RWPE2 (cell line): Measurements from ENCODE around the gene AURKAIP1.
"Not testable (repeated sequence)": the region's sequence is repeated elsewhere in the genome, so short reads cannot be mapped to it uniquely, and the experiment has no call there.

Source experiments
- ATAC-seq: fragments of 200-7000 bp; cut with Tn5 transposase; 3 replicates; pipeline ENCODE4 v1.9.1; 2021; ENCODE audit warnings: low read depth
- DNase-seq: peaks from one replicate; pipeline ENCODE4 v3.0.0-alpha.2; 2020; ENCODE audit warnings: low spot score
- H3K27ac ChIP-seq: fragments of 450-650 bp; 2 replicates; pipeline ENCODE4 v1.5.1; 2017; ENCODE audit warnings: mild to moderate bottlenecking; ENCODE audit not compliant: poor library complexity, severe bottlenecking
- H3K27me3 ChIP-seq: fragments of 250-450 bp; sonication (Bioruptor Pico); 2 replicates; pipeline ENCODE4 v1.5.1; 2021; ENCODE audit warnings: mild to moderate bottlenecking, moderate library complexity; ENCODE audit not compliant: insufficient read depth, poor library complexity, severe bottlenecking
- H3K36me3 ChIP-seq: fragments of 250-450 bp; sonication (Bioruptor Pico); 2 replicates; pipeline ENCODE4 v1.5.1; 2020; ENCODE audit warnings: low read depth, mild to moderate bottlenecking, moderate library complexity
- H3K4me1 ChIP-seq: fragments of 250-450 bp; sonication (Bioruptor Pico); 2 replicates; pipeline ENCODE4 v1.5.1; 2021; ENCODE audit warnings: mild to moderate bottlenecking, moderate library complexity; ENCODE audit not compliant: insufficient read depth, poor library complexity, severe bottlenecking
- H3K4me3 ChIP-seq: fragments of 250-450 bp; sonication (Bioruptor Pico); 2 replicates; pipeline ENCODE4 v1.5.1; 2021; ENCODE audit warnings: mild to moderate bottlenecking, moderate library complexity; ENCODE audit not compliant: severe bottlenecking
- H3K9me3 ChIP-seq: fragments of 250-450 bp; sonication (Bioruptor Pico); 2 replicates; pipeline ENCODE4 v1.5.1; 2021; ENCODE audit warnings: mild to moderate bottlenecking, moderate library complexity; ENCODE audit not compliant: severe bottlenecking
- TF ChIP-seq, protein P1 (sequence below): fragments of 450-650 bp; IDR thresholded peaks from one replicate; pipeline ENCODE4 v1.5.1; 2017; ENCODE audit warnings: mild to moderate bottlenecking, moderate library complexity; ENCODE audit not compliant: poor library complexity, severe bottlenecking

The AURKAIP1 gene

DNA sequence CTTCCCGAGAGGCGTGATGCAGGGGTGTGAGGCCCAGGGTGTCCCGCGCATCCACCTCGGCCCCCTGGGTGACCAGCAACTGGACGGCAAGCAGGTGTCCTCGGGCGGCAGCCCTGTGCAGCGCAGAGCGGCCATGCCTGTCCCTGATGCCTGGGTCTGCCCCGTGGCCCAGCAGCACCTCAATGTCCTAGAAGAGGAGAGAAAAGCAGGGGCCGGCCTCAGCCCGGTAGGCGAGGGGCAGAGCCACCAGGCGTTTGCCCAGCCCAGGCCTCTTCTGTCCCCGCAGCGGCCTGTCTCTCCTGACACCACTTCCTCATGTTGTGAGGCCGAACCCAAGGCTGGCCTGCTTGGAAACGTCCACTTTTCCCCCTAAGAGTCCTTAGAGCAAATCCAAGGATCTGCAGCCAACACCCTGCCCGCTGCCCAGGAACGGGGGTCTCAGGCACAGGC is 44.4 kb upstream of the AURKAIP1 start:
- H3K36me3 ChIP-seq: no peaks in the 10 kb centered on the region
- H3K27ac ChIP-seq: peak overlapping the region; percentile 75
- H3K27me3 ChIP-seq: no peaks in the 10 kb centered on the region
- no peak overlapping the region for H3K4me3 ChIP-seq
- DNase-seq (no peak), ATAC-seq (no peak)
- H3K4me1 ChIP-seq: peaks cover 25% of the 10 kb centered on the region
- TF ChIP-seq, protein P1, sequence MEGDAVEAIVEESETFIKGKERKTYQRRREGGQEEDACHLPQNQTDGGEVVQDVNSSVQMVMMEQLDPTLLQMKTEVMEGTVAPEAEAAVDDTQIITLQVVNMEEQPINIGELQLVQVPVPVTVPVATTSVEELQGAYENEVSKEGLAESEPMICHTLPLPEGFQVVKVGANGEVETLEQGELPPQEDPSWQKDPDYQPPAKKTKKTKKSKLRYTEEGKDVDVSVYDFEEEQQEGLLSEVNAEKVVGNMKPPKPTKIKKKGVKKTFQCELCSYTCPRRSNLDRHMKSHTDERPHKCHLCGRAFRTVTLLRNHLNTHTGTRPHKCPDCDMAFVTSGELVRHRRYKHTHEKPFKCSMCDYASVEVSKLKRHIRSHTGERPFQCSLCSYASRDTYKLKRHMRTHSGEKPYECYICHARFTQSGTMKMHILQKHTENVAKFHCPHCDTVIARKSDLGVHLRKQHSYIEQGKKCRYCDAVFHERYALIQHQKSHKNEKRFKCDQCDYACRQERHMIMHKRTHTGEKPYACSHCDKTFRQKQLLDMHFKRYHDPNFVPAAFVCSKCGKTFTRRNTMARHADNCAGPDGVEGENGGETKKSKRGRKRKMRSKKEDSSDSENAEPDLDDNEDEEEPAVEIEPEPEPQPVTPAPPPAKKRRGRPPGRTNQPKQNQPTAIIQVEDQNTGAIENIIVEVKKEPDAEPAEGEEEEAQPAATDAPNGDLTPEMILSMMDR: no peak
- no peaks in the 10 kb centered on the region for H3K9me3 ChIP-seq

DNA sequence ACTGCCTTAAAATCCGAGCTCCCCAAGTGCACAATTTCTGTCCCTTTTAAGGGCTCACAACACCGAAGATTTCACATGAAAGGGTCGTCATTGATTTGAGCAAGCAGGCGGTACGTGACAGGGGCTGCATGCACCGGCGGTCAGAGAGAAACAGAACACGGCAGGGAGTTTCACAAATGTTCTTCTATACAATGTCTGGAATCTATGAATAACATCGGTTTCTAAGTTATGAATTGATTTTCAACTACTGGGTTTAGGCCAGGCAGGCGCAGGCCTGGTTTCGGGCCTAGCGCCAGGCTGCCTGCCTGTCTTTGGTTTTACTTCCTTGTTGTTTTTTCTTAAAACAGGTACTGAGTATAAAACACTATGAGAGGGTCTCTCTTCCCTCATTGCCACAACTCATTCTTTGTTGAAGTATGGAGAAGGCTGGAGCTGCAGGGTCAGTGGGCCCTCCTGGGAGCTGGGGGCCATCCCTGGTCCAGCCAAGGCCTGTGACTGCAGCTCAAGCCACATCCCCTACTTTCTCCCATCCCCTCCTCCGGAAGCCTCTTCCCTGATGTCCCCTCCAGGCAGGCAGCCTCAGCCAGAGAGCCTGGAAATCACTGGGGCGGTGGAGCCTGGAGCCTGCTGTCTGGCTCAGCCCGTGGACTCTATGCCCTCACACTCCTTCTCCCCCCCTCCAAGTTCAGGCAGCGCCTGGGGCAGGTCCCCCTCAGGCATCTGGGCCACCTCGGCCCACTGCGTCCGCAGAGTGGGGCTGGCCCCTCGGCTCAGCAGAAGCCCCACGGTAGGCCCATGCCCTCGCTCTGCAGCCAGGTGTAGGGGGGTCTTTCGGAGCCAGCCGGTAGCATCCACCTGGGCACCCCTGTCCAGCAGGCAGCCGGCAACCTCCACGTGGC is 43.7 kb upstream of the AURKAIP1 start:
- Histone ChIP-seq H3K27me3 (no peaks in the 10 kb centered on the region), H3K36me3 (no peaks in the 10 kb centered on the region), H3K27ac (peak overlapping the region; percentile 26), H3K4me1 (peaks cover 25% of the 10 kb centered on the region), H3K9me3 (no peaks in the 10 kb centered on the region), H3K4me3 (no peak overlapping the region)
- ATAC-seq (no peak), DNase-seq (no peak)
- TF ChIP-seq, protein P1: no peak

DNA sequence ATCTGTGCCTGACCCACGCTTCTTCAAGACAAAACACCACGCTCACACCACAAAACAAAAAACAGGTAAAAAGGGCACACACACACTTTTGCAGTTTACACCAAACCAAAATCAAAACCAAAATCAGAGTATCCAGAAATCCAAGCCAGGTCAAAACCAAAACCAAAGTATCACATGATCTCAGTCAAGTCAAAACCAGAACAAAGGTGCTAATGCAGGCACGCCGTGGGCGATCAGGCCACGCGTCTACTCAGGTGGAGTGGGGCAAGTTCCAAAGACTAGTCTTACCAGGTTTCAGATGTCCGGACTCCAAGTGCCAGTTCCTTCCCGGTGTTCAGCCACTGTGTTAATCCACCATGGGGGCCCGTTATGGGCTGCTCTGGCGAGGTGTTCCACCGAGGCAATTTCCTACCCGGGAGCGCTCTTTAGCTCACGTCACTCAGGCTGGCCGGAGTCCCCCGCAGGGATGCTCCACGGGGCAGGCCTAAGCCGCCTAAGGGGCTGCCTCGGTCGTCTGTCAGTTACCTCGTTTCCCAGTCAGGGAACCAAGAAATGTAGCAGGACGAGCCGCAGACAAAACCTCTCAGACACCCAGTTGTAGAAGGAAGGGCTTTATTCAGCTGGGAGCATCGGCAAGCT is 42.9 kb upstream of the AURKAIP1 start:
- not testable (repeated sequence) for H3K4me3 ChIP-seq, DNase-seq, H3K27me3 ChIP-seq, H3K36me3 ChIP-seq, H3K9me3 ChIP-seq, ATAC-seq
- H3K27ac ChIP-seq: peak overlapping the region; percentile 26
- H3K4me1 ChIP-seq: peaks cover 20% of the 10 kb centered on the region

DNA sequence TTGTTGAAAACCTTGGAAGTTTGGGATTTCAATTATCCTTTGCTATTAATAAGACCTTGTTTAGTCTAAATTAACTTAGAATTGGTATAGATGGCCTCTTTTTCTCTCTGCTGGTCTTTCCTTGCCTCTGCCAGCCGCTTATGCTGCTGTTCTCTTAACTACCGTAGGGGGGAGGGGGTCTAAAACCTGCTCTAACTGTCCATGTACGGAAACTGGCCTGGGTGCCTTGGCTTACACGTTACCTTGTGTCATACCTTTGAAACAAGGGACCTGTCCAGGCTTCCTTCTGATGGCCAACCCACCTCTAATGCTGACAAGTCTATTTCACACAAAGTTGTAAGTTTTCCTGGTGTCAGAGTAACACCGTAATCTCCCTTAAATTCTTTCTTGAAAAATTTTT is 42.4 kb upstream of the AURKAIP1 start:
- ATAC-seq, H3K9me3 ChIP-seq, H3K27me3 ChIP-seq, DNase-seq, H3K4me3 ChIP-seq, H3K27ac ChIP-seq, H3K36me3 ChIP-seq: not testable (repeated sequence)
- H3K4me1 ChIP-seq: peaks cover 14% of the 10 kb centered on the region

DNA sequence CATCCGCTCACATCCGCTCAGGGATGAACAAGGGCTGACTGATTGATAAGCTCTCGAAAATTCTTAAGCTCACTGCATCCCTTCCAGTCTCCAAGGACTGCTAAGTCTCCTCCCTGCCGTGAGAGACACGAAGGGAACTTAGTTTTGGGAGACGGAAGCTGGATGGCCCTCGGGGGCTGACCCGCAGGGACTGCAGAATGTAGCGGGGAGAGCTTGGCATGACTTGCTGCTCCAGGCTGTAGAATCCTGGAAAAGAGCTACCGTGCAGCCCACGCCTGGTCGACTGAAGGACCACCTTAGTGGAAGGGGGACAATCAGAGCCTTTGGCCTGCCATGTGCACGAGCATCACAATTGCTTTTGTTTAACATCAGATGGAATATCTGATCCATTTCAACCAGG is 40.7 kb upstream of the AURKAIP1 start:
- TF ChIP-seq, protein P1: no peak
- no peaks in the 10 kb centered on the region for H3K9me3 ChIP-seq
- H3K27me3 ChIP-seq: no peaks in the 10 kb centered on the region
- H3K27ac ChIP-seq: no peak overlapping the region
- DNase-seq (no peak), ATAC-seq (no peak)
- no peaks in the 10 kb centered on the region for H3K36me3 ChIP-seq
- no peaks in the 10 kb centered on the region for H3K4me1 ChIP-seq
- H3K4me3 ChIP-seq: no peak overlapping the region

DNA sequence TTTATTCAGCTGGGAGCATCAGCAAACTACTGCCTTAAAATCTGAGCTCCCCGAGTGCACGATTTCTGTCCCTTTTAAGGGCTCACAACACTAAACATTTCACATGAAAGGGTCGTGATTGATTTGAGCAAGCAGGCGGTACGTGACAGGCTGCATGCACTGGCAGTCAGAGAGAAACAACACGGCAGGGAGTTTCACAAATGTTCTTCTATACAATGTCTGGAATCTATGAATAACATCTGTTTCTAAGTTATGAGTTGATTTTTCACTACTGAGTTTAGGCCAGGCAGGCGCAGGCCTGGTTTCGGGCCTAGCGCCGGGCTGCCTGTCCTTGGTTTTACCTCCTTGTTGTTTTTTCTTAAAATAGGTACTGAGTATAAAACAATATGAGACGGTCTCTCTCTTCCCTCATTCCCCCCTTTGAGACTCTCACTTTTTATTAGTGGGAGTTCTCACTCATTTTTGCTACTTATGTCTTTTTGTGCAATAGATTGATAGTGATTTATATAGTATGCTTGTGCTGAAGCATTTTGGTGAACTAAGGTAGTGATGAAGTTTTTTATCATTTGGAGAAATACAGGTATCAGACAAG is 37.4 kb upstream of the AURKAIP1 start:
- not testable (repeated sequence) for H3K9me3 ChIP-seq, H3K4me1 ChIP-seq, H3K27ac ChIP-seq, ATAC-seq, H3K27me3 ChIP-seq, H3K4me3 ChIP-seq, DNase-seq
- H3K36me3 ChIP-seq: peaks cover 12% of the 10 kb centered on the region
